ENCODE data around the gene ZNF302.

GRCh38 chr19:34731964-34732363, 54.5 kb downstream of the ZNF302 start:
- TF ChIP-seq RARB (CRISPR knock-in tag; IDR thresholded peaks at IDR 0.05) = no peak
- TF ChIP-seq ZNF565 (CRISPR knock-in tag; conservative IDR thresholded peaks at IDR 0.05; ENCODE audit: low read depth) = no peak
